NCI-H1694 (cell line): ENCODE measurements around the gene HMG20A.

ENCODE experiments used
- DNase-seq: peaks from one replicate; lab custom pipeline; 2025; lab: John Stamatoyannopoulos, UW

Gene HMG20A

GRCh38 chr15:77502379-77503095 is 81.8 kb downstream of the HMG20A start:
- no peak for DNase-seq

GRCh38 chr15:77503240-77503639 is 82.6 kb downstream of the HMG20A start:
- no peak for DNase-seq

GRCh38 chr15:77503764-77504163 is 83.1 kb downstream of the HMG20A start:
- DNase-seq = no peak

GRCh38 chr15:77504306-77504705 is 83.6 kb downstream of the HMG20A start:
- DNase-seq = peak; percentile 73

- DNase-seq = no peak
Measured at GRCh38 chr15:77504871-77505270, 84.2 kb downstream of the HMG20A start.

GRCh38 chr15:77505556-77505955 is 84.9 kb downstream of the HMG20A start:
- no peak for DNase-seq

- no peak for DNase-seq
Measured at GRCh38 chr15:77506311-77507142, 85.8 kb downstream of the HMG20A start.

- no peak for DNase-seq
Measured at GRCh38 chr15:77507143-77507897, 86.6 kb downstream of the HMG20A start.

GRCh38 chr15:77507911-77508310 is 87.2 kb downstream of the HMG20A start:
- DNase-seq = no peak

- no peak for DNase-seq
Measured at GRCh38 chr15:77508541-77509243, 88.0 kb downstream of the HMG20A start.

- peak; percentile 52 for DNase-seq
Measured at GRCh38 chr15:77510066-77511057, 89.7 kb downstream of the HMG20A start.

GRCh38 chr15:77511869-77512268 is 91.2 kb downstream of the HMG20A start:
- no peak for DNase-seq

- DNase-seq = no peak
Measured at GRCh38 chr15:77513226-77513625, 92.5 kb downstream of the HMG20A start.

GRCh38 chr15:77514641-77515402 is 94.1 kb downstream of the HMG20A start:
- DNase-seq = no peak

- no peak for DNase-seq
Measured at GRCh38 chr15:77515613-77516012, 94.9 kb downstream of the HMG20A start.

- no peak for DNase-seq
Measured at GRCh38 chr15:77516076-77516475, 95.4 kb downstream of the HMG20A start.

- DNase-seq = no peak
Measured at GRCh38 chr15:77516786-77517185, 96.1 kb downstream of the HMG20A start.

GRCh38 chr15:77517579-77517978 is 96.9 kb downstream of the HMG20A start:
- no peak for DNase-seq

- DNase-seq = no peak
Measured at GRCh38 chr15:77518458-77518857, 97.8 kb downstream of the HMG20A start.

GRCh38 chr15:77519540-77519939 is 98.9 kb downstream of the HMG20A start:
- DNase-seq = no peak
